ENCODE data around the gene DLG2. TPM values are rescaled to one million over a fixed set of nuclear protein-coding genes. Genes with fewer than 3 reads are reported as not detected.

The DLG2 gene
- polyA plus RNA-seq, 1 donor: 8.1 TPM

DNA sequence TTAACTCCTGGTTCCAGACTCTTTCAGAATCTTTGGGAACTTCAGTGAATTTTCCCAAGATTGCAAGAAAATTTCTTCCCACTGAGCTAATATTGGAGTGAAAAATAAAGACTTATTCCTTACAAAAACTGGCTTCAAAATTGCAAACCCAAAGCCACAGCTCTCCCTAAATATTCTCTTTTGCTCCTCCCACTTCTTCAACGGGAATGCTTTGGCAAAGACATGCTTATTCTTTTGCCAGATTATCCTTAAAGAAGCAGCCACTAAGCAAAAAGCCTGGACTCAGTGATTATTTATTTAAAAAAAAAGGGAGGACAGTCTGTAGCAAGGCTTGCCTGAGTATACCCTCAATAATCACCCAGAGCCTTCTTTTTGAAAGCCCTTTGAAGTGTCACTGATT is 1438.6 kb downstream of the DLG2 start:
- Histone ChIP-seq H3K27me3 (ENCODE audit: control insufficient read depth, insufficient read depth, low read length) (no peaks in the 10 kb centered on the region), H3K27ac (ENCODE audit: low read length) (no peak overlapping the region), H3K36me3 (ENCODE audit: control insufficient read depth, insufficient read depth, low read length) (no peaks in the 10 kb centered on the region), H3K9me3 (ENCODE audit: control insufficient read depth, low read depth, low read length) (no peaks in the 10 kb centered on the region), H3K4me3 (ENCODE audit: low read length) (no peak overlapping the region), H3K4me1 (ENCODE audit: control insufficient read depth, insufficient read depth, low read length) (no peaks in the 10 kb centered on the region)
- DNase-seq: no peak
- no CpG with 5 or more reads among the region's 1 CpG for WGBS (ENCODE audit: insufficient coverage, low lambda C conversion rate)

DNA sequence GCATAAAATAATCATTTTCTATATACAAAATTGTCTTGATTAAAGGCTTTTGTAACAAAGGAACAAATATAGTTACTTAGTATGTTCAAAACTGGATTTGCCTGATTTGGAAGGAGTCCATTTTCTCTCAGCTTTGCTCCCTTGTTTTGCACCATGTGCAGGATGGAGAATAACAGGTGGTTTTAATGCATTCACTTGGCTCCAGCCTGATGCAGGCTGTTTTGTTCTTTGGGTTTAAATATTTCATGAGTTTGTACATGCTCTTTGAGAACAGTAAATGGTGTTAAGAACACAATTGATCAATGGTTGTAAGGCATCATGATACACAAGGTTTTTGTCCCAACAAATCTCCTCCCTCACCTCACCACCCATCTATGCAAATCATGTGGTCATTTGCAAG is 1454.1 kb downstream of the DLG2 start:
- DNase-seq: no peak
- H3K27ac ChIP-seq (ENCODE audit: low read length): no peak overlapping the region
- H3K4me1 ChIP-seq (ENCODE audit: control insufficient read depth, insufficient read depth, low read length): no peaks in the 10 kb centered on the region
- no peaks in the 10 kb centered on the region for H3K27me3 ChIP-seq (ENCODE audit: control insufficient read depth, insufficient read depth, low read length)
- no peaks in the 10 kb centered on the region for H3K9me3 ChIP-seq (ENCODE audit: control insufficient read depth, low read depth, low read length)
- no peak overlapping the region for H3K4me3 ChIP-seq (ENCODE audit: low read length)
- no peaks in the 10 kb centered on the region for H3K36me3 ChIP-seq (ENCODE audit: control insufficient read depth, insufficient read depth, low read length)

DNA sequence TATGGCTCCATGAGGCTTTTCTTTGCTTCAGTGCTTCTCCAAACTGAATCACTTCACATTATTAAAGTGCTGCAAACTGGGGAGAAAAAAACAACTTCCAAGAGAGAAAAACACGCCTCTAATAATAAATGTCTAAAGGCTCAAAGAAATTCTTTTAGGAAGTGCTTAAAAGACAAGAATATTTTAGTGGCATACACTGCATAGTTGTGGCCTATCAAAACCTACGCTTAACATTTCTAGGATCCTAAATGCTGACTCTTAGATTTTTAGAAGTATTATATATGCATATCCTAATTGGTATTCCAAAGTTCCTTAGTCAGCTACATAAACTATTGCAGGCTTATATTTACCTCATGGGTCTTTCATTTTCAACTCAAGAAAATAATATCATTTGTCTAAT is 1462.0 kb downstream of the DLG2 start:
- no peaks in the 10 kb centered on the region for H3K4me1 ChIP-seq (ENCODE audit: control insufficient read depth, insufficient read depth, low read length)
- no peak overlapping the region for H3K4me3 ChIP-seq (ENCODE audit: low read length)
- no peaks in the 10 kb centered on the region for H3K36me3 ChIP-seq (ENCODE audit: control insufficient read depth, insufficient read depth, low read length)
- H3K27ac ChIP-seq (ENCODE audit: low read length): no peak overlapping the region
- no peak for DNase-seq
- no CpG with 5 or more reads among the region's 2 CpGs for WGBS (ENCODE audit: insufficient coverage, low lambda C conversion rate)
- H3K27me3 ChIP-seq (ENCODE audit: control insufficient read depth, insufficient read depth, low read length): no peaks in the 10 kb centered on the region
- H3K9me3 ChIP-seq (ENCODE audit: control insufficient read depth, low read depth, low read length): no peaks in the 10 kb centered on the region

DNA sequence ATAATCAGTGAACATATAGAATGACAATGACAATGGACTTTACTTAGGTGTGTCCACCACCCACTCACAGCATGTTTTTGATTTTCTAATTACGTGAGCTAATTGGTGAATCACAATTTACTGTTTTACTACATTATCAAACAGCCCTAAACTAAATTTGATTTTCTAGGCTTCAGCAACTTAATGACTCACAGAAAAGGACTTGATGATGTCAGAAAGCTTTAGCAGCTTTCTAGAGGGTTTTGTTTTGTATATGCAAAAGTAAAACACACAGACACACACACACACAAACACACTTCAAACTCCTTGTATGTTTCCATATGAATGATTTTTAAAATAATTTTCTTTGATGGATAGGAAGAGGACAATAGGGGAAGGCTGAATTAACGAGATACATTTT is 1462.4 kb downstream of the DLG2 start:
- DNase-seq: no peak
- WGBS (ENCODE audit: insufficient coverage, low lambda C conversion rate): 75% methylated on average over 2 of the region's 2 CpGs
- Histone ChIP-seq H3K9me3 (ENCODE audit: control insufficient read depth, low read depth, low read length) (no peaks in the 10 kb centered on the region), H3K36me3 (ENCODE audit: control insufficient read depth, insufficient read depth, low read length) (no peaks in the 10 kb centered on the region), H3K27ac (ENCODE audit: low read length) (no peak overlapping the region), H3K4me3 (ENCODE audit: low read length) (no peak overlapping the region), H3K4me1 (ENCODE audit: control insufficient read depth, insufficient read depth, low read length) (no peaks in the 10 kb centered on the region), H3K27me3 (ENCODE audit: control insufficient read depth, insufficient read depth, low read length) (no peaks in the 10 kb centered on the region)

DNA sequence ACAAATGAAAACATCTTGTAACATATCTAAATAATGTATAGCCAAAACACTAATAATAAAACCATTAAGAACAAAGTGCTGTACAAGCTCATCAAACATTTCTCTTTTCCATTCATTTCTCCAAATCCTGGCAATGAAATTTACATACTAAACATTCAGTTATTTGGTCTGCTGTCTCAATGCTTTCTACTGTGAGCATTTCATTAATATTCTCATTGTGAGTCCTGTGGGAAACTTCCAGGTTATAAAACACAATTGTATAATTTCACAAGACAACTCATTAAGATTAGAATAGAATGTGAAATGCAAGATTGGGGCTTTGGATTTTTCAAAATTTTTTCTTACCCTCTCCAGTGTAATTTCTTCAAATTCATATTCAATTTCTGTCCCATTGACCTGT is 1464.0 kb downstream of the DLG2 start:
- no peaks in the 10 kb centered on the region for H3K36me3 ChIP-seq (ENCODE audit: control insufficient read depth, insufficient read depth, low read length)

DNA sequence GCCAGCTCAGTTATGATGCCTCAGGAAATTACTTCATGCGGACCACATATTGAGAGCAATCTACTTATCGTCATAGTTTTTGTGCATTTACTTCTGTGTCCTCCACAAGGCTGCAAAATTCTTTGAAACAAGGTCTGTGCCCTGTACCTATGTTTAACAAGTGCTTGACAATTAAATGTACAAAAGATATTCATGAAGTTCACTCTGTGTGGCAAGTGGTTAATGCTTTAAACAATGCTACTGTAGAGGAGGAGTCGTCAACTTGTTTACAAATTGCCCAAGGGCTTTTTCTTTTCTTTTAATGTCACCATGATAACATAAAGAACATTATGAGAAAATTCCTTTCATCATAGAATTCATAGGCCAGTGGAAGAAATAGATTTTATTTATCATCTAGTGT is 1469.5 kb downstream of the DLG2 start:
- DNase-seq: no peak
- Histone ChIP-seq H3K27me3 (ENCODE audit: control insufficient read depth, insufficient read depth, low read length) (no peaks in the 10 kb centered on the region), H3K9me3 (ENCODE audit: control insufficient read depth, low read depth, low read length) (no peaks in the 10 kb centered on the region), H3K36me3 (ENCODE audit: control insufficient read depth, insufficient read depth, low read length) (no peaks in the 10 kb centered on the region), H3K27ac (ENCODE audit: low read length) (no peak overlapping the region), H3K4me1 (ENCODE audit: control insufficient read depth, insufficient read depth, low read length) (no peaks in the 10 kb centered on the region), H3K4me3 (ENCODE audit: low read length) (no peak overlapping the region)
- WGBS (ENCODE audit: insufficient coverage, low lambda C conversion rate): 88% methylated on average over 1 of the region's 3 CpGs

More for the DNA sequence above, 1464.0 kb downstream of the DLG2 start:
- Histone ChIP-seq H3K9me3 (ENCODE audit: control insufficient read depth, low read depth, low read length) (no peaks in the 10 kb centered on the region), H3K27me3 (ENCODE audit: control insufficient read depth, insufficient read depth, low read length) (no peaks in the 10 kb centered on the region), H3K4me1 (ENCODE audit: control insufficient read depth, insufficient read depth, low read length) (no peaks in the 10 kb centered on the region), H3K4me3 (ENCODE audit: low read length) (no peak overlapping the region), H3K27ac (ENCODE audit: low read length) (no peak overlapping the region)
- DNase-seq: no peak

DNA sequence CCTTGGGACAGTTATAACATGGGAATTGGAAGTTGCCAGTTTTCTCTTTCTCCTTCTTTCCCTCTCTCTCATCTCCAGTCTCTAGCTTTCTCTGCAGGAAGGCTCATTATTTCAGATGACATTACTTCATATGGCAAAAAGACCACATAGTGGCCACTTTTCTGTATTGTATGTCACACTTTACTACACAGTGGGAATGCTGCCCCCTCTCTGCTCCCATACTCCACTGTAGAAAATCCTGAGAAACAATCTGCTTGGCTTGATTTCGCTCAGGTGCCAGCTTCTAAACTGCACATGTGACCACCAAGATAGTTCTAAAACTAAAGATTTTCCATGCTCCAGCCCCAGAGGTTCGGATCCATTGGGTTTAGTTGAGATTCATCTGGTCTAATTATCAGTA is 1480.3 kb downstream of the DLG2 start:
- H3K9me3 ChIP-seq (ENCODE audit: control insufficient read depth, low read depth, low read length): no peaks in the 10 kb centered on the region
- no peaks in the 10 kb centered on the region for H3K4me1 ChIP-seq (ENCODE audit: control insufficient read depth, insufficient read depth, low read length)
- WGBS (ENCODE audit: insufficient coverage, low lambda C conversion rate): no CpG with 5 or more reads among the region's 2 CpGs
- no peak overlapping the region for H3K27ac ChIP-seq (ENCODE audit: low read length)
- no peaks in the 10 kb centered on the region for H3K36me3 ChIP-seq (ENCODE audit: control insufficient read depth, insufficient read depth, low read length)
- H3K4me3 ChIP-seq (ENCODE audit: low read length): no peak overlapping the region
- no peak for DNase-seq
- H3K27me3 ChIP-seq (ENCODE audit: control insufficient read depth, insufficient read depth, low read length): no peaks in the 10 kb centered on the region

DNA sequence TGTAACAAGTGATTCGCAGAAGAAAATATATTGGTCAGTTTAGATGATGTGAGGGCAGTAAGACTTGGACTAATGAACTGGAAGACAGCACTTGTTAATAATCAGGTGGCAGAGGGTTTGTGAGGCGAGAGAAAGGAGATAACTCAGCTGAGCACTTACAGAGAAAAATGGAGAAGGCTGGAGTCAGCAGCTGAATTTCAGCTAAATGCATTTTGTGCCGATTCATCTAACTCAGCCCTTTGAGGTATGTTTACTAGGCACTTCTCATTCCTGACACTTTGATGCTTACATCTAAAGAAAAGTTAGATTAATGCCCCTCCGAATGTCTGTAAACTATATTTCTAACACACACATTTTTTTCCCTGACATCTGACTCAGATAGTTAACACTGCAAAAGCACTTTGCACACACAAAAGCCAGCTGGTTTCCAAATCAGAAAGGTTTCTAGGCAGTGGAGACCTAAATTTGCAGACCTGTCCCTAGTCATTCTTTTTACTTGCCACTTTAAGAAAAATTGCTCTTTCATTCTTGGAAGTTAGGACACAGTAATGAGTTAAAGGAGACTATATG is 1481.4 kb downstream of the DLG2 start:
- WGBS (ENCODE audit: insufficient coverage, low lambda C conversion rate): 86% methylated on average over 1 of the region's 4 CpGs
- DNase-seq: no peak
- H3K4me3 ChIP-seq (ENCODE audit: low read length): no peak overlapping the region
- no peaks in the 10 kb centered on the region for H3K4me1 ChIP-seq (ENCODE audit: control insufficient read depth, insufficient read depth, low read length)
- H3K9me3 ChIP-seq (ENCODE audit: control insufficient read depth, low read depth, low read length): no peaks in the 10 kb centered on the region
- H3K36me3 ChIP-seq (ENCODE audit: control insufficient read depth, insufficient read depth, low read length): no peaks in the 10 kb centered on the region
- no peaks in the 10 kb centered on the region for H3K27me3 ChIP-seq (ENCODE audit: control insufficient read depth, insufficient read depth, low read length)
- H3K27ac ChIP-seq (ENCODE audit: low read length): no peak overlapping the region

DNA sequence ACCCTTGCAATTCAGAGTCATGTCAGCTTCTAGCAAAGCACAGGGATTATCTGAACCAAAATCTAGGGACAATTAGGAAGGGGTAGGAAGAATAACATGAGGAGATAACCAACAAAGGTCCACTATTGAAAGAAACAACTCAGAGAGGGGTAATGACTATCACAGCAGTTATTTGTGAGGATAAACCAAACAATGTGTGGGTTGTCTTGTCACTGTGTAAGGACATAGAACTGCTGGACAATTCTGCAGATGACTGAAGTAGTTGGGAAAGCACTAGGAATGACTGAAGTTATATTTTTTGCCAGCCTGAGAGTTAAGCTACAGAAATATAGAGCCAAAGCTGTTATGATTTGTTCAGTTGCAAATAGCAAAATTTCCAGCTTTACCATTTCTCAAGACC is 1482.6 kb downstream of the DLG2 start:
- no peak for DNase-seq
- Histone ChIP-seq H3K9me3 (ENCODE audit: control insufficient read depth, low read depth, low read length) (no peaks in the 10 kb centered on the region), H3K27me3 (ENCODE audit: control insufficient read depth, insufficient read depth, low read length) (no peaks in the 10 kb centered on the region), H3K4me1 (ENCODE audit: control insufficient read depth, insufficient read depth, low read length) (no peaks in the 10 kb centered on the region), H3K27ac (ENCODE audit: low read length) (no peak overlapping the region), H3K4me3 (ENCODE audit: low read length) (no peak overlapping the region), H3K36me3 (ENCODE audit: control insufficient read depth, insufficient read depth, low read length) (no peaks in the 10 kb centered on the region)

DNA sequence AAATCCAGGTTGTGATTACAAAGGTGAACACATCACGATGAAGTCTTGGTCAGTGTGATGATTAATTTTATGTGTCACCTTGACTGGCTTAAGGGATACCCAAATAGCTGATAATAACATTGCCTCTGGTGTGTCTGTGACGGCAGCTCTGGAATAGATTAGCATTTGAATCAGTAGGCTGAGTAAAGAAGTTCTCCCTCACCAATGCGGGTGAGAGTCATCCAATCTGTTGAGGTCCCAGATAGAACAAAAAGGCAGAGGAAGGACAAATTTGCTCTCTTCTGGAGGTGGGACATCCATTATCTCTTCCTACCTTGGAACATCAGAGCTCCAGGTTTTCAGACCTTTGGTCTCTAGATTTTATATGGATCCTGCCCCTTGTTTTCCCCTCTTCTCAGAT is 1484.7 kb downstream of the DLG2 start:
- Histone ChIP-seq H3K9me3 (ENCODE audit: control insufficient read depth, low read depth, low read length) (no peaks in the 10 kb centered on the region), H3K27me3 (ENCODE audit: control insufficient read depth, insufficient read depth, low read length) (no peaks in the 10 kb centered on the region), H3K36me3 (ENCODE audit: control insufficient read depth, insufficient read depth, low read length) (no peaks in the 10 kb centered on the region), H3K4me3 (ENCODE audit: low read length) (no peak overlapping the region), H3K4me1 (ENCODE audit: control insufficient read depth, insufficient read depth, low read length) (no peaks in the 10 kb centered on the region), H3K27ac (ENCODE audit: low read length) (no peak overlapping the region)
- no CpG with 5 or more reads among the region's 3 CpGs for WGBS (ENCODE audit: insufficient coverage, low lambda C conversion rate)
- no peak for DNase-seq

DNA sequence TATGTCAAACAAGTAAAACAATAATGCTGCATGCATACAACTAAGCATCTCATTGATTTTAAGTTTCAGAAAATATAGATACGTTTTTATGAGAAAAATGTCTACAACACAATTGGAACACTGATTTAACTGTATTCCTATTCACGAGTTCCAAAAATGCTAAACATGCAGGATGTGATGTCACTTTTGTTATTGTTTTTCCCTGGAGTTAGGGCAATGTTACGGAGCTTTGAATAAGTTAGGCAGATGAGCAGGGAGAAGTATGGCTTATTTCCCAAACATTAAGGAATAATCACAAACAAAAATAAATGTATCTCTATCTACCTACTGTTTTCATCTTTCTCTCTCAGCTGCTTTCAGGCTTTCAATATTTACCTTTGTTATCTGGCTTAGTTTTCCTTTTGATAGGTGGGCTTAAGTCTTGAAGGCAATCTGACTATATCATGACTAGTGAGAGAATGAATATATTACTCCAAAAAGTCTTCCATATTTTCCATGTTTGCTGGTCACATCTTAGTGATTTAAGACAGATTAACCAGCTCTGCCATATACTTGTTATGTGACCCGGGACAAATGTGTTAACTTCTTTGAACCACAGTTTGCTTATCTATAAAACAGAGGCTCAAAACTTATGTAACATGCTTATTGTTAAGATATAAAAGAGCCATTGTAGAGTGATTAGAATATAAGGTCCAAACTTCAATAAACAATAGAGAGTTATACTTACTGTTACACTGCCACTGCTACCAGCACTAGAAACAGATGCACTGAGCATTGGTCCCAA is 1486.6 kb downstream of the DLG2 start:
- Histone ChIP-seq H3K4me1 (ENCODE audit: control insufficient read depth, insufficient read depth, low read length) (no peaks in the 10 kb centered on the region), H3K36me3 (ENCODE audit: control insufficient read depth, insufficient read depth, low read length) (no peaks in the 10 kb centered on the region), H3K27me3 (ENCODE audit: control insufficient read depth, insufficient read depth, low read length) (no peaks in the 10 kb centered on the region), H3K4me3 (ENCODE audit: low read length) (no peak overlapping the region), H3K27ac (ENCODE audit: low read length) (no peak overlapping the region), H3K9me3 (ENCODE audit: control insufficient read depth, low read depth, low read length) (no peaks in the 10 kb centered on the region)
- 50% methylated on average over 2 of the region's 4 CpGs for WGBS (ENCODE audit: insufficient coverage, low lambda C conversion rate)
- no peak for DNase-seq
